Activated CD4-positive, alpha-beta T cell treated with anti-CD3 and anti-CD28 coated beads for 24 hours (primary cell): ENCODE measurements around the gene USP35.
"Not testable (repeated sequence)": the region's sequence is repeated elsewhere in the genome, so short reads cannot be mapped to it uniquely, and the experiment has no call there.

Experiments
- DNase-seq, 2 donors: peaks; one replicate each; pipeline ENCODE4 v3.0.0-alpha.2; 2020; ENCODE audit warnings: low read depth in 2 of 2

The USP35 gene

DNA sequence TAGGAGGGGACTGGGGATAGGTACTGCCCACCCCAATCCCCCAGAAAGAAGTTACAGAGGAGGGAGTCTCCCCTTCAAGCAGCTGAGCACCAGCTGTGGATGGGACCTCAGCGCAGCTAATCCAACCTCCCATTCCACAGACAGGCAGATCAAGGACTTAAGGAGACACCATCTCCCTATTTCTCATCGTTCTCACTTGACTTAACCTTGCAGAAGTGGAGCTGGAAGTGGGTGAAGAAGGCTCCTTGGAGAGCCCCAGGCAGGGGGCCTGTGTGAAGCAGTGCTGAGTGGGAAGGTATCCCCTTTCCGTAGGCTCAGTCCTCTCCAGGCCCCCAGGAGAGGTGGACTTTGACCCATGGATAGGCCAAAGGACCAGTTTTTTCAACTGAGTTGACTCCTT is 27.3 kb downstream of the USP35 start:
- no peak for DNase-seq

DNA sequence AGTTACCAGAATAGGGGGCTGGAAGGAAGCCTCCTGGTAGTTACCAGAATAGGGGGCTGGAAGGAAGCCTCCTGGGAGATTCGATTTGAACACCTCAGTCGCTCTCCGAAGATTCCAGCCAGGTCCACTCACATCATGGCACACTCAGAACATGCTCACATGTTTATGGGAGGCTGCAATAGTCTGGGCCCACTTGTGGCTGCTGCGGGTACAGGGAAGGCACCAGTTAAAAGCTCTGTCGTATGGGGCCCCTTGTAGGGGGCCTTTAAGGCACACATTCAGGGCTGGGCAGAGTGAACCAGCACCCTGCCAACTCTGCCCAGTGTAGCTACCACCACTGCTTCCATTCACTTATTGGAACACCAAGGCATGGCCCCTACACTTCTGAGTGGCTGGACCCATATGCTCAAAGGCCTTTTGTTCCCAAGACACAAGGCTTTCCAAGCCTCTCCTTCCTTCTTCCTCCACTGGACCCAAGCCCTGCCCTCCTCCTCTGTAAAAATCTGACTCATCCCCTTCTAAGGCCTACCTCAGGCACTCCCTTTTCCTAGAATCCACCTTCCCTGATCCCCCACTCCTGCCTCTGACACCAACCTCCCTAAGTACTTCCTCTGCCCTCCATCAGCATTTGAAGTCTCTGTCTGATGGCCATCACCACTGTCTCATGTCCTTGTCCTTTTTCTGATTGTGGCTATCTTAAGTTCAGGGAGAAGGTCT is 28.0 kb downstream of the USP35 start:
- DNase-seq = no peak

- no peak for DNase-seq
Measured at GRCh38 chr11:78217650-78218541, 29.2 kb downstream of the USP35 start.

DNA sequence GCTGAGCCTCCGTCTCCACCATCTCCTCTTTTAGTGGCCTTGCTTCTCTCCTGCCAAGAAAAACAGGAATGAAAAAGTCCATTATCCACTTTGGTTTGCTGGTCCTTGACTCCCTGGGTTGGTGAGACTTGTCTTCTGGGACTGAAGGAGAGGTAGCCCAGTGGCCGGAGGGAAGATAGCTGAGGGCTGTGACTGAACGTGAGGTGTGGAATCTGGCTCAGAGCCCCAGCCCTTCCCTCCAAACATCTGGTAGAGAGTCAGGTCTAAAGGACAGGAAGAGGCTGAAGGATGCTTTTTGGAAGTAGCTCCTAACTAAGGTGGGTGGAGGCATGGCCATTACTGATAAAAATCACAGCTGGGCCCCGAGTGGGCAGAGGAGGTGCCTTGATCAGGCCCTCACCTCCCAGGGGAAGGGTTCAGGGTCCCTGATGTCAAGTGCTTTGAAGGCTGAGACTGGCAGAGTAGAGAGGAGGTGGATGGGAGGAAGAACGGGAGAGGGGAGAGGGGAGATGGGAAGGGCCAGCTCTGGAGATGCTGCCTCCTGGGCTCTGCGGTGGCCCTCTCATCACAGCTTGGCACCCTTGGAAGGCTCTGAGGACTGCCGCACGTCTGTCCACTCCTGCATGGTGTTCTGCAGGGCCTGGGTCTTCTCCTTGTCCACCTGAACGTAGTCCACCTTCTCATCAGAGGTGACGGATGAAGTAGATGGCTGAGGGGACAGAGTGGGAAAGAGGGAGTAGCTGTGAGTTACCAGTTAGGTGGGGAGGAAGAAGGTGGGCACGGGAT is 30.2 kb downstream of the USP35 start:
- DNase-seq = no peak

DNA sequence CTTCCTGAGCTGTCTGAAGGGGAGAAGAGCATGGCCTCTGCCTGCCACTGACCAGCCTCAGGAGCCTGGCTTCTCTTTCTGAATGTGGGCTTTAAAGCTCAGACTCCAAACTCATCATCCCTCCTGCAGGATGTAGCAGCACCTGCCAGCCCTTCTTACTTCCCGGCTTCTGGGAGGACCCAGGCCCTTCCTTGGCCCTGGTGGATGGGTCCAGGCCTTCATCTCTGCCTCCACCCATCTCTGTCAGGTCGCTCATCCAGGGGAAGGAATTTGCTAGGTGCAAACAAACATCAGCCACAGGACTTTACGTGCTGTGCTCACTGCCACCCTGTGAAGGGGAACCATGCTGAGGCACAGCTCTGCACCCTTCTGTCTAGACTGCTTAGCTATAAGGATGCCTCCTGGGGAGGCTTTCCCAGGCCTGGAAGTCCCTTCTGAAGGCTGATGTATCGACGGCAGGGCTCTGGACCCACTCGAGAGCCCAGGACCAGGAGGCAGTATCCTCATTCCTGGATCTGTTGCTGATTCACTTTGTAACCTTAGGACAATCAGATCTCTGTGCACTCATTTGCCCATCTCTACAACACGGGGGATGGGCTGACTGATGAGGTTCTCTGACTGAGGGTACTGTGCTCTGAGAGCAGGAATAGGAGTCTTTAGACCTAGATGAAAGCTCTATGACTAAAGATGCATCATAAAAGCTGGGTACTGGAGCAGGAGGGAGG is 30.9 kb downstream of the USP35 start:
- DNase-seq = no peak

DNA sequence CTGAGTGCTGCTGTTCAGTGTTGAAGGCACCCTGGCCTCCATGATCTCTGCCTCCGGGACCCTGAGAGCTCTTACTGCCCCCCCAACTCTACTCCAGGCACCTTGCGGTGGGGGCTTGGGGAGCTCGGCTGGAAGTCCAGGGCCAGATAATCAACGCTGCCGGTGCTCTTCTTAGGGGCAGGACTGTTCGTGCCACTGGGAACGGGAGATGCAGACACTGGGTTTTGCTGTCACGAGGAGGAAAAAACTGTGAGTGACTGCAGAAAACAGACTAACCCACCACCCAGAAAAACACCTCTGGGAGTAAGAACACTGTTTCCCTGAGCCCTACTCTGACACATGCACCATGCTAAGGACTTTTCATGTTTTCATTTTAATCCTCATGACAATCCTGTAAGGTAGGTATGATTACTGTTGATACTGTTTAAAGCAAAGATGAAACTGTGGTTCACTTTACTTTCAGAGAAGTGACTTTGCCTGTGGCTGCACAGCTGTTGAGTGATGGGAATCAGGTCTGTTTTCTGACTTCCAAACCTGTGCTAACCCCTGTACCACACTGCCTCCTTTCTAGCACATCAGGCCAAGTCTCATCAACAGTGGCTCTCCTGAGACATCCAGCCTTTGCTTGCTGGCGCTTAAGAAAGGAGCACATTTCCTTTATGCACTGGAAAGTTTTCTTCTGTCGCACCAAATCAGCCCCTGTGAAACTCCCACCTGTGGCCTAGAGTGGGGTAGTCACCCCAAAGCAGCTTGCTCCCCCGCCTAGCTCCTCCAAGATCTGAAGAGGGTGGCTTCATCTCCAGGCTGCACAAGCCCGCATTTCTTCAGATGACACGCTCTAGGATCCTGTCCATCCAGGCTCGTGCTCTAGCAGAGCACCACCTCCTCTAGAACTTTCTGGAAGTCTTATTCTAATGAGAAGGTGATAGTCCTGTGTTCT is 31.8 kb downstream of the USP35 start:
- DNase-seq = no peak

- DNase-seq = no peak
Measured at GRCh38 chr11:78221396-78222315, 32.9 kb downstream of the USP35 start.

- not testable (repeated sequence) for DNase-seq
Measured at GRCh38 chr11:78222726-78223125, 34.0 kb downstream of the USP35 start.

DNA sequence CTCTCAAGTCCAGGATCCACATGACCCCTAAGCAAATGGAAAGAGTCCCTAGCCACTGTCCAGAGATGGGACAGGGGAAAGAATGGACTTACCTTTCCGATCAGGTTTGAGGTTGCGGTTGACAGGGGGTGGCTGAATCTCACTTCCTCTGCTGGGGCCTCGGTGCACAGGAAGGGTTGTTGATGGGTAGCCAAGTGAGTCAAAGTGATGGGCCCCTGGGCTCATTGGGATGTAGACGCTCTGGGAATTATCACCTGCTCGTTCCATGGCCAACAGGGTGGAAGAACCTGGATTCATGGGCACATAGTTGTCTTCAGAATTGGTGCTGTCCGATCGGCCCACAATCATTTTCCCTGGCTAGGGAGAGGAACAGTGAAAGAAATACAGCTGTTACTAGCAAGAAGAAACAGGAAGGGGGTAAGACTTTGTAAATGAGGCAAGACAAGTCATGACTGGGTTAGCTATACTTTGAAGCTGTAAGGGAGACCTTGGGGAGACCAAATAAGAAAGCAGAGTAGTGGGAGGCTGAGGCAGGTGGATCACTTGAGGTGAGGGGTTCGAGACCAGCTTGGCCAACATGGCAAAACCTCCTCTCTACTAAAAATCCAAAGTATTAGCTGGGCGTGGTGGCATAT is 34.7 kb downstream of the USP35 start:
- DNase-seq = no peak

- no peak for DNase-seq
Measured at GRCh38 chr11:78224506-78224905, 35.8 kb downstream of the USP35 start.

DNA sequence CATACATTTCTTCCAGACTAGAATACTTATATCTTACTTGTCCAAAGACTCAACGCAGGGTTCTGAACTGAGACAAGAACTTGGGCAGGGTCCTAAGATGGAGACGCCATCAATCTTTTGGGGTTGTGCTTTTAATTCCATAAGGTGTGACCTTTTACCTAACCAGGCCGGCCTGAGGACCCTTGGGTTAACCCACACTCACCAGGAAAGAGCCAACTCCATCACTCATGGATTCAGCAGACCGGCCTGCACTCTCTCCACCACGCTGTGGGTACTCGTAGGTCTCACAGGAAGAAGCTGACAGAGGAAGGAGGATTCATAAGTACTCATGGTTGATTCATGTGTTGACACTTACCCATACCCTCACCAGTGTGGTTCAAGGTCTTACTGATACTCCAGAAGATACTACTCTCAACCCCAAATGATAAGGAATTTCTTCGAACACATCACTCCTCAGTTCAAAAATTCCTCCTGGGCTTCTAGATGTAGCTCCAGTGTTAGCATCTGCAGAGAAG is 36.2 kb downstream of the USP35 start:
- no peak for DNase-seq

DNA sequence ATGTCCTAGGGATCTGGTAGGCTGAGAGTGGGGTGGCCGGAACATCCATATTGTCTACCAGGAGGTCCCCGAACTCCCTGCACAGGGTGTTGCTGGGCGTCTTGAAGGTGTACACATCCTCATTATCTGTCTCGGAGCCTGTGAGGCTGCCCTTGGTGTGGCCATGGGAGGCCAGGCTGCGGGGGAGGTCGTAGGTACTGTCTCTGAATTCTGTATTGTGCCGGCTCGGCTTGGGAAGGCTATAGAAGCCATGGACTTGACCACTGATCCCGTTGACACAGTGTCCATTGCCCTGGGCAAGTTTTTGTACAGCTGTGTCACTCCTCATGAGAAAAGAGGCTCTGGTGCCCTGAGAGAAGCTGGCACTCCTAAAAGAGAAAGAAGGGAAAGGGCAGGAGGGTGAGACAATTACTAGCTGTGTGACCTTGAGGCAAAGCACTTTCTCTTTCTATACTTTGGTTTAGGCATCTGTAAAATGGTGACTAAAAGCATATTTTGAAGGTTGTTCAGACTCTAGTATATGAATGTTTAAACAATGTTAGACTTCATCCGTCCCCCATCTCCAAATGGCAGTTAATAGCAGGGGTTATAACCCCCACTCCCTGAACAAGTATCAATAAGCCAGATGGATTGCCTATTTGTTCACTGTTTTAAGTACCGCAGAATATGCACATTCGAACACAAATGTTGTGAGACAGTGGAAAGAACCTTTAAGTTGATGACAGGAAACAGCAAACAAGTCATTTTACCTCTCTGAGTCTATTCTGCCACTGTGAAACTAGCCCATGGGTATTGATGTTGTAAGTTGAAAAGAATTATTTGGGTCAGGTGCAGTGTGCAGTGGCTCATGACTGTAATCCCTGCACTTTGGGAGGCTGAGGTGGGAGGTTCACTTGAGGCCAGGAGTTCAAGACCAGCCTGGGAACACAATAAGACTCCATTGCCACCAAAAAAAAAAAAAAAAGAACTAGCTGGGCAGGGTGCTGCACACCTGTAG is 38.3 kb downstream of the USP35 start:
- no peak for DNase-seq

- no peak for DNase-seq
Measured at GRCh38 chr11:78227921-78228320, 39.2 kb downstream of the USP35 start.

GRCh38 chr11:78228467-78228866 is 39.7 kb downstream of the USP35 start:
- no peak for DNase-seq

GRCh38 chr11:78229106-78229505 is 40.4 kb downstream of the USP35 start:
- no peak for DNase-seq

GRCh38 chr11:78230161-78230877 is 41.6 kb downstream of the USP35 start:
- DNase-seq = no peak
